Measurements from ENCODE around the gene SAMD11.
A peak's percentile ranks its signal among the peaks of the same experiment; 100 is the strongest.
"Not testable (repeated sequence)": the region's sequence is repeated elsewhere in the genome, so short reads cannot be mapped to it uniquely, and the experiment has no call there.

Gene SAMD11

GRCh38 chr1:980137-980571 is 56.4 kb downstream of the SAMD11 start:
- DNase-seq = no peak

- DNase-seq = no peak
These were observed 57.1 kb downstream of the SAMD11 start for GRCh38 chr1:980602-981395.

- no peak for DNase-seq
These were observed 57.8 kb downstream of the SAMD11 start for GRCh38 chr1:981491-981954.

- no peak for DNase-seq
These were observed 58.3 kb downstream of the SAMD11 start, which contains the start of gene PERM1 for GRCh38 chr1:981955-982558. Gene PERM1, minus strand, starts transcription at chr1:982093. Its CDS starts 1,064 bp downstream, at chr1:981029.

- no peak for DNase-seq
These were observed 59.2 kb downstream of the SAMD11 start for GRCh38 chr1:982765-983436.

GRCh38 chr1:983798-984475 is 60.2 kb downstream of the SAMD11 start:
- peak; percentile 69 for DNase-seq

GRCh38 chr1:984476-984814 is 60.7 kb downstream of the SAMD11 start:
- no peak for DNase-seq

GRCh38 chr1:985126-985525 is 61.4 kb downstream of the SAMD11 start:
- no peak for DNase-seq

- not testable (repeated sequence) for DNase-seq
These were observed 64.3 kb downstream of the SAMD11 start for GRCh38 chr1:988061-988460.

- not testable (repeated sequence) for DNase-seq
These were observed 67.6 kb downstream of the SAMD11 start for GRCh38 chr1:991275-991674.

- no peak for DNase-seq
These were observed 68.2 kb downstream of the SAMD11 start for GRCh38 chr1:991895-992294.

GRCh38 chr1:992362-992761 is 68.6 kb downstream of the SAMD11 start:
- DNase-seq = no peak

- DNase-seq = no peak
These were observed 69.8 kb downstream of the SAMD11 start for GRCh38 chr1:993379-993995.
